ENCODE measurements around the gene SLC27A4.

DNA sequence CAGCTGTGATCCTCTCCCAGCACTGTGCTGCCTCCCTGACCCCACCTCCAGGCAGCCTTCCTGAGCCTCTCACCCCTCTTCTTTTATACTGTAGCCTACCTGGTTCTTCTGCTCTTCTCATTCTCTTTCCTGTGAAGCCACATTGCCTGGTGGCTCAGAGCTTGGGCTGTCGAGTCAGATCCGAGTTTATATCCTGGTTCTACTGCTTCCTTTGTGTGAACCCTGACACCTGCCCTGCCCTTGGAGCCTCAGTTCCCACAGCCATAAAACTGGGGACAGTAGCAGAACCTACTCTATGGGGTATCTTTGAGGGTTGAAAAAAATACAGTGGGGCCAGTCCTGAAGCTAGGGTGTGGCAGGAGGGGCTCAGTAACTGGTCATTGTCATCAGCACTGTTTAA is 8.8 kb downstream of the SLC27A4 start:
- TF ChIP-seq POLR2A (IDR thresholded peaks at IDR 0.05) = no peak
- TF ChIP-seq, protein P1, sequence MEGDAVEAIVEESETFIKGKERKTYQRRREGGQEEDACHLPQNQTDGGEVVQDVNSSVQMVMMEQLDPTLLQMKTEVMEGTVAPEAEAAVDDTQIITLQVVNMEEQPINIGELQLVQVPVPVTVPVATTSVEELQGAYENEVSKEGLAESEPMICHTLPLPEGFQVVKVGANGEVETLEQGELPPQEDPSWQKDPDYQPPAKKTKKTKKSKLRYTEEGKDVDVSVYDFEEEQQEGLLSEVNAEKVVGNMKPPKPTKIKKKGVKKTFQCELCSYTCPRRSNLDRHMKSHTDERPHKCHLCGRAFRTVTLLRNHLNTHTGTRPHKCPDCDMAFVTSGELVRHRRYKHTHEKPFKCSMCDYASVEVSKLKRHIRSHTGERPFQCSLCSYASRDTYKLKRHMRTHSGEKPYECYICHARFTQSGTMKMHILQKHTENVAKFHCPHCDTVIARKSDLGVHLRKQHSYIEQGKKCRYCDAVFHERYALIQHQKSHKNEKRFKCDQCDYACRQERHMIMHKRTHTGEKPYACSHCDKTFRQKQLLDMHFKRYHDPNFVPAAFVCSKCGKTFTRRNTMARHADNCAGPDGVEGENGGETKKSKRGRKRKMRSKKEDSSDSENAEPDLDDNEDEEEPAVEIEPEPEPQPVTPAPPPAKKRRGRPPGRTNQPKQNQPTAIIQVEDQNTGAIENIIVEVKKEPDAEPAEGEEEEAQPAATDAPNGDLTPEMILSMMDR (IDR thresholded peaks at IDR 0.05) = no peak
